ENCODE data around the gene INPP5J.

The INPP5J gene

GRCh38 chr22:31124811-31125465 is 2.2 kb downstream of the INPP5J start:
- DNase-seq (ENCODE audit: low read depth in 2 of 2) = no peak

GRCh38 chr22:31125521-31126117 is 2.9 kb downstream of the INPP5J start:
- DNase-seq (ENCODE audit: low read depth in 2 of 2) = no peak

- DNase-seq (ENCODE audit: low read depth in 2 of 2) = no peak
These were observed 3.5 kb downstream of the INPP5J start for GRCh38 chr22:31126128-31126868.

GRCh38 chr22:31126869-31127175 is 4.1 kb downstream of the INPP5J start:
- DNase-seq (ENCODE audit: low read depth in 2 of 2) = no peak

GRCh38 chr22:31127181-31127772 is 4.5 kb downstream of the INPP5J start:
- DNase-seq (ENCODE audit: low read depth in 2 of 2) = no peak

GRCh38 chr22:31128156-31128555 is 5.4 kb downstream of the INPP5J start:
- DNase-seq (ENCODE audit: low read depth in 2 of 2) = no peak

- DNase-seq (ENCODE audit: low read depth in 2 of 2) = no peak
These were observed 8.1 kb downstream of the INPP5J start for GRCh38 chr22:31130873-31131272.

GRCh38 chr22:31133911-31134310 is 11.1 kb downstream of the INPP5J start:
- no peak for DNase-seq (ENCODE audit: low read depth in 2 of 2)

- no peak for DNase-seq (ENCODE audit: low read depth in 2 of 2)
These were observed 11.9 kb downstream of the INPP5J start for GRCh38 chr22:31134688-31135087.

GRCh38 chr22:31135706-31136105 is 12.9 kb downstream of the INPP5J start:
- no peak for DNase-seq (ENCODE audit: low read depth in 2 of 2)

GRCh38 chr22:31136155-31136554 is 13.4 kb downstream of the INPP5J start:
- DNase-seq (ENCODE audit: low read depth in 2 of 2) = no peak

- no peak for DNase-seq (ENCODE audit: low read depth in 2 of 2)
These were observed 13.9 kb downstream of the INPP5J start for GRCh38 chr22:31136711-31137110.

GRCh38 chr22:31137721-31138120 is 15.0 kb downstream of the INPP5J start:
- DNase-seq (ENCODE audit: low read depth in 2 of 2) = no peak

- DNase-seq (ENCODE audit: low read depth in 2 of 2) = no peak
These were observed 15.4 kb downstream of the INPP5J start for GRCh38 chr22:31138126-31138525.

- DNase-seq (ENCODE audit: low read depth in 2 of 2) = no peak
These were observed 16.3 kb downstream of the INPP5J start for GRCh38 chr22:31139066-31139465.

- DNase-seq (ENCODE audit: low read depth in 2 of 2) = no peak
These were observed 17.3 kb downstream of the INPP5J start, which contains the start of gene PLA2G3 for GRCh38 chr22:31139866-31140716. PLA2G3 (minus strand) TSS chr22:31140508; CDS start chr22:31140354, 154 bp downstream.

- DNase-seq (ENCODE audit: low read depth in 2 of 2) = no peak
These were observed 18.0 kb downstream of the INPP5J start for GRCh38 chr22:31140746-31141145.

- no peak for DNase-seq (ENCODE audit: low read depth in 2 of 2)
These were observed 18.8 kb downstream of the INPP5J start for GRCh38 chr22:31141551-31141950.

GRCh38 chr22:31142285-31142684 is 19.5 kb downstream of the INPP5J start:
- DNase-seq (ENCODE audit: low read depth in 2 of 2) = no peak

GRCh38 chr22:31143038-31143437 is 20.3 kb downstream of the INPP5J start:
- DNase-seq (ENCODE audit: low read depth in 2 of 2) = no peak

GRCh38 chr22:31143537-31143936 is 20.8 kb downstream of the INPP5J start:
- DNase-seq (ENCODE audit: low read depth in 2 of 2) = no peak

- no peak for DNase-seq (ENCODE audit: low read depth in 2 of 2)
These were observed 21.5 kb downstream of the INPP5J start for GRCh38 chr22:31144223-31144622.

Data from fibroblast of skin of left biceps (primary cell).